Cardiac fibroblast (primary cell): ENCODE measurements around the gene MYL7.
A peak's percentile ranks its signal among the peaks of the same experiment; 100 is the strongest.

ENCODE experiments used
- DNase-seq, 2 donors: peaks; one replicate each; pipeline versions ENCODE4 v3.0.0 to v3.0.0-alpha.2; 2010; ENCODE audit warnings: low read depth in 2 of 2
- H3K4me3 ChIP-seq, 2 donors: replicated peaks in 1 of 2; 1 replicate in 1 of 2; 2 replicates in 1 of 2; pipeline ENCODE4 v1.5.1; 2011; ENCODE audit warnings: low read depth in 2 of 2, low read length in 2 of 2, mild to moderate bottlenecking in 2 of 2, moderate library complexity in 1 of 2
- CTCF ChIP-seq: IDR thresholded peaks from one replicate; pipeline ENCODE4 v1.5.1; 2011; ENCODE audit warnings: low read depth, mild to moderate bottlenecking, low read length, inconsistent platforms

MYL7 gene

GRCh38 chr7:44149571-44150465 is 8.7 kb upstream of the MYL7 start:
- H3K4me3 ChIP-seq: no peak overlapping the region
- TF ChIP-seq CTCF: no peak
- DNase-seq: peak in 1 of 2 donors; percentile 33

- H3K4me3 ChIP-seq: no peak overlapping the region
- no peak for DNase-seq
- TF ChIP-seq CTCF: no peak
These were observed 7.9 kb upstream of the MYL7 start for GRCh38 chr7:44148961-44149536.

GRCh38 chr7:44148166-44148565 is 7.0 kb upstream of the MYL7 start:
- peak in 1 of 2 donors; percentile 41 for DNase-seq
- no peak for TF ChIP-seq CTCF
- H3K4me3 ChIP-seq: no peak overlapping the region

GRCh38 chr7:44147026-44147991 is 6.2 kb upstream of the MYL7 start:
- no peak for DNase-seq
- H3K4me3 ChIP-seq: no peak overlapping the region
- no peak for TF ChIP-seq CTCF

- peak; percentile 49 to 75 for DNase-seq
- peak overlapping the region; percentile 38 to 45 for H3K4me3 ChIP-seq
- TF ChIP-seq CTCF: no peak
These were observed 5.1 kb upstream of the MYL7 start for GRCh38 chr7:44145969-44146911.
